22Rv1 (cell line): Measurements from ENCODE around the gene NRP1.
"Not testable (repeated sequence)": the region's sequence is repeated elsewhere in the genome, so short reads cannot be mapped to it uniquely, and the experiment has no call there.

Source experiments
- H3K27ac ChIP-seq: fragments of 450-650 bp; 2 replicates; pipeline ENCODE4 v1.5.1; 2017
- CTCF ChIP-seq: fragments of 450-650 bp; IDR thresholded peaks from 2 replicates; pipeline ENCODE4 v1.5.1; 2017; ENCODE audit warnings: mild to moderate bottlenecking
- ZFX ChIP-seq: fragments of 450-650 bp; IDR thresholded peaks from 2 replicates; pipeline ENCODE4 v1.6.1; 2017; ENCODE audit warnings: antibody characterized with exemption, borderline replicate concordance

Gene NRP1

GRCh38 chr10:33334153-33334804 lies at the start of gene NRP1:
NRP1 (minus strand) TSS chr10:33334667; CDS start chr10:33334382, 285 bp downstream.
- peak within 1 kb of the TSS; percentile 83 for H3K27ac ChIP-seq
- TF ChIP-seq ZFX (no peak), CTCF (no peak)

- H3K27ac ChIP-seq, result not testable (repeated sequence)
Observed at GRCh38 chr10:33384201-33384600, 49.7 kb upstream of the NRP1 start.

- no peak overlapping the region for H3K27ac ChIP-seq
- TF ChIP-seq CTCF, result no peak
Observed at GRCh38 chr10:33382921-33383713, 48.6 kb upstream of the NRP1 start.

- no peak overlapping the region for H3K27ac ChIP-seq
- no peak for TF ChIP-seq CTCF
- no peak for TF ChIP-seq ZFX
Observed at GRCh38 chr10:33382216-33382600, 47.7 kb upstream of the NRP1 start.

GRCh38 chr10:33381451-33382215 lies 47.2 kb upstream of the NRP1 start:
- TF ChIP-seq CTCF, result no peak
- no peak for TF ChIP-seq ZFX
- no peak overlapping the region for H3K27ac ChIP-seq

- TF ChIP-seq CTCF (no peak), ZFX (no peak)
- H3K27ac ChIP-seq, result no peak overlapping the region
Observed at GRCh38 chr10:33377658-33378025, 43.2 kb upstream of the NRP1 start.

GRCh38 chr10:33376976-33377657 lies 42.6 kb upstream of the NRP1 start:
- TF ChIP-seq ZFX (no peak), CTCF (no peak)

More at GRCh38 chr10:33376976-33377657, 42.6 kb upstream of the NRP1 start:
- H3K27ac ChIP-seq, result no peak overlapping the region
